ACC112 (cell line): ENCODE measurements around the gene ING3.

Experiments
- H2AFZ ChIP-seq: fragments of 200-600 bp; sonication (generic); one replicate; pipeline ENCODE4 v1.6.0; 2017; ENCODE audit warnings: antibody characterized with exemption, low read length; ENCODE audit not compliant: unreplicated experiment
- H3K27ac ChIP-seq: fragments of 200-600 bp; sonication (generic); 2 replicates; pipeline ENCODE4 v1.5.1; 2014; ENCODE audit warnings: low read depth, mild to moderate bottlenecking, antibody characterized with exemption, low read length, moderate library complexity
- H3K27me3 ChIP-seq: fragments of 200-600 bp; sonication (generic); 2 replicates; pipeline ENCODE4 v1.6.1; 2014; ENCODE audit warnings: mild to moderate bottlenecking, antibody characterized with exemption, low read length, moderate library complexity, mixed read lengths; ENCODE audit not compliant: insufficient read depth
- H3K36me3 ChIP-seq: fragments of 200-600 bp; sonication (generic); 2 replicates; pipeline ENCODE4 v1.6.1; 2016; ENCODE audit warnings: mild to moderate bottlenecking, antibody characterized with exemption, low read length, moderate library complexity, mixed read lengths; ENCODE audit not compliant: insufficient read depth
- H3K4me1 ChIP-seq: fragments of 200-600 bp; sonication (generic); one replicate; pipeline ENCODE4 v1.6.1; 2016; ENCODE audit warnings: low read length, mixed read lengths; ENCODE audit not compliant: insufficient read depth, unreplicated experiment, control insufficient read depth
- H3K4me3 ChIP-seq: fragments of 200-600 bp; sonication (generic); 2 replicates; pipeline ENCODE4 v1.5.1; 2014; ENCODE audit warnings: mild to moderate bottlenecking, low read depth, low read length
- H3K79me2 ChIP-seq: fragments of 200-600 bp; sonication (generic); one replicate; pipeline ENCODE4 v1.6.0; 2016; ENCODE audit warnings: low read length; ENCODE audit not compliant: control insufficient read depth, unreplicated experiment, insufficient read depth

Gene ING3

GRCh38 chr7:120949998-120950538 lies 509 bp upstream of the ING3 start:
- Histone ChIP-seq H3K36me3 (peaks cover 6% of the 10 kb centered on the region), H3K4me1 (peaks cover 7% of the 10 kb centered on the region), H2AFZ (peak overlapping the region; percentile 92), H3K4me3 (peak overlapping the region; percentile 96), H3K27me3 (no peaks in the 10 kb centered on the region), H3K79me2 (peaks cover 12% of the 10 kb centered on the region), H3K27ac (no peak overlapping the region)

- no peak overlapping the region for H2AFZ ChIP-seq
- no peaks in the 10 kb centered on the region for H3K27me3 ChIP-seq
- H3K27ac ChIP-seq, result peak overlapping the region; percentile 95
These were observed 727 bp downstream of the ING3 start for GRCh38 chr7:120951309-120951699.

DNA sequence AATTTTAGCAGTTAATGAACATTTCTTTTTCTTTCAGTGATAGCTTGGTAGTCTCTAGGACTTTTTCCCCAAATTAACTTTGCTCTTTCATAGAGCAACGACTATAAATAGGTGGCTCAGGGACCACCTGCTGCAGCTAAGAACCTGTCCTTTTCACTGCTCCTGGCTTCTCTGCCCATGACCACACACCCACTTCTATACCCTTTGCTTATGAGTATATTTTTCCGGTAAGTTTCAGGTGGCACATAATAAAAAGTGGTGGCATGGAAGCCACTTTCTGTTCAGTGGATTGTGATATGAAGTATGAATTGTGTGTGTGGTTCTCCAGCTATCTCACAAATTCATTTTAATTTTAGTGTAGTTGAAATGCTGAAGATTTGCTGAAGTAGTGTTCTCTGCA lies 1.2 kb downstream of the ING3 start:
- Histone ChIP-seq H3K4me1 (peaks cover 7% of the 10 kb centered on the region), H3K4me3 (peak overlapping the region; percentile 96), H3K27ac (peak overlapping the region; percentile 95; the same call in 1 of the 2 replicates), H3K36me3 (peaks cover 16% of the 10 kb centered on the region), H3K79me2 (peaks cover 12% of the 10 kb centered on the region), H2AFZ (no peak overlapping the region), H3K27me3 (no peaks in the 10 kb centered on the region)

More at GRCh38 chr7:120951309-120951699, 727 bp downstream of the ING3 start:
- Histone ChIP-seq H3K4me3 (peak overlapping the region; percentile 96), H3K36me3 (peaks cover 12% of the 10 kb centered on the region), H3K4me1 (peaks cover 7% of the 10 kb centered on the region), H3K79me2 (peaks cover 12% of the 10 kb centered on the region)

DNA sequence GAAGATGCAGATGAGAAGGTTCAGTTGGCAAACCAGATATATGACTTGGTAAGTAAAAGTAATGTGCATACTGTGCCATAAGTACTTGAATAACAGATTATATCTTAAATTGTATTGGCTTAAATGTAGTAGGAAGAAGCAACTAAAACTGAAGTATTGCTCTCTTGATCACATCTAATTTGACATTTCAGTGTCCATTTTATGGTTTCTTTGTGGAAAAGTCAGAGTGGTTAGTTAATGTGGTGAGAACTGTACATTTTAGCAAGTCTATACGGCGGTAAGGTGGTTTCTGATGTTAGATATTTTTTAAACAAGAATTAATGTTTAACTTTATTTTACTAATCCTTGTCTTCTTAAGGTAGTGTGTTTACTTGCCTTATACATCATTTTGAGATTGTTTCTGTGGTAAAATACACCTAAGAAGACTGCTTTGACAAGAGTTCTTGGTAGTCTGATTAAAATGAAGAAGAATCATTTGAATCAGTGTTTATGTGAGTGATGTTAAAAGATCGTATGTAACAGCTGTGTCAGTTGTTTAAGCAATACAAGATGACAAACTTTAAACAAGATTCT lies 5.1 kb downstream of the ING3 start:
- Histone ChIP-seq H3K36me3 (peaks cover 16% of the 10 kb centered on the region), H3K27me3 (no peaks in the 10 kb centered on the region), H3K27ac (no peak overlapping the region), H2AFZ (no peak overlapping the region), H3K4me3 (no peak overlapping the region), H3K79me2 (peaks cover 12% of the 10 kb centered on the region), H3K4me1 (peaks cover 7% of the 10 kb centered on the region)

GRCh38 chr7:120959929-120960484 lies 9.4 kb downstream of the ING3 start:
- Histone ChIP-seq H3K36me3 (peaks cover 14% of the 10 kb centered on the region), H3K4me1 (no peaks in the 10 kb centered on the region), H3K79me2 (no peaks in the 10 kb centered on the region)

DNA sequence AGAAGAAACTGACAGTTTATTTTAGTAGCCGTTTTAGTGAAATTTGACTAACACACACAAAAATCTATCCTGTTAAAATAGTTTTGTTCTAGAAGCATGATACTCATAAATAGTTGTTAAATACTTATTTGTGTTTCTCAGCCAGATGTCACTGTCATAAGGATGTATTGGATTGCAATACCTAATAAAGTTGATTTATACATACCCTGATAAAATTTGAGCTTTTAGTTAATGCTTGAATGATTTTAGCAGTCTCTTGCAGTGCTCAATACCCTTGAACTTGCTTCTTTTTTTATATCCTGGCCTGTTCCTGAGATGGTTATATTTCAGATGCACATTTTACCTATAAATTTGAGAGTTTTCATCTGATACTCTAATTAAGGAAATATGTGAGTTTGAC lies 10.1 kb downstream of the ING3 start:
- H3K27me3 ChIP-seq, result no peaks in the 10 kb centered on the region
- no peaks in the 10 kb centered on the region for H3K79me2 ChIP-seq
- H3K4me3 ChIP-seq, result no peak overlapping the region
- no peak overlapping the region for H2AFZ ChIP-seq
- H3K4me1 ChIP-seq, result no peaks in the 10 kb centered on the region
- H3K36me3 ChIP-seq, result peaks cover 17% of the 10 kb centered on the region
- H3K27ac ChIP-seq, result no peak overlapping the region

More at GRCh38 chr7:120959929-120960484, 9.4 kb downstream of the ING3 start:
- H2AFZ ChIP-seq, result no peak overlapping the region
- H3K27ac ChIP-seq, result no peak overlapping the region
- no peak overlapping the region for H3K4me3 ChIP-seq
- no peaks in the 10 kb centered on the region for H3K27me3 ChIP-seq

DNA sequence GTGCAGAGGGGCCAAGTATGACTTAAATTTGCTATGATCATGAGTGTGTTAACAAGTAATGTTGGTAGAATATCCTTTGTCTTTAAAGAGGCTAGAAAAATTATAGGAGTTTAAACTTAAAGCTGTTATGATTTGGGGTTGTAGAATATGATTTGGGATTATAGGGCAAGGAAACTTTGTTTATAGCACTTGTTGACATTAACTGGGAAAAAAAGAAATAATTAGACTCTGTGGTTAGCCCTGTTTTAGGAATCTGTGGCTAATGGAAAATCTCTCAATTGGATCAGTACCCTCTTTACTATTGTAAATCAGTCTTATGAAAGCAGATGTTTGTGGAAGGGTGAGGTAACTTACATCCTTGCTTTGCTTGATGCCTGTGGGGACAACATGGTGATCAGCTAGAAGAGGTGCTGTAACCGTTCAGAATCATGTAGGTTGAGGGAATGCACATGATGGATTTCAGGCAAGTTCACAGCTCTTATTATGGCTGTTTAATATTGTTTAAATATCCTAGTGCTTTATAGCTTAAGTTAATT lies 11.1 kb downstream of the ING3 start:
- peaks cover 15% of the 10 kb centered on the region; the same call in 1 of the 2 replicates for H3K36me3 ChIP-seq

DNA sequence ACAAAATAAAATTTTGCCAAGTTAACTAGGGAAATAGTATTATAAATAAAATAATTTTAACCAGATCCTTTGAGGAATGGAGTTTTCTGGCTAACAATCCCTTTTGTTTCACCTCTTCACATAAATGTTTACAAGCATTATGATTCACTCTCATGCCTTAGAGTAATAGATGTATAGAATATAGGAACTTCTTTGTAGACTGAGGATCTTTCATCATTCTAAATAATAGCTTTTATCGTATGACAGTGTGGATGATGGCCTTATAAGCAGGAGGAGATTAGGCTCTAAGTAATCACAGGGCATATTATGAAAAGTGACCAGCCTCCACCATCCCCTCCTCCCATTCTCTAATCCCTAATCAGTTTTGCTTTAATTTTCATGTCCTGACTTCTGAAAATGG lies 13.5 kb downstream of the ING3 start:
- Histone ChIP-seq H3K79me2 (no peaks in the 10 kb centered on the region), H3K27ac (no peak overlapping the region), H2AFZ (no peak overlapping the region), H3K27me3 (no peaks in the 10 kb centered on the region), H3K4me3 (no peak overlapping the region), H3K4me1 (no peaks in the 10 kb centered on the region), H3K36me3 (peaks cover 24% of the 10 kb centered on the region)

More for the DNA sequence above, 11.1 kb downstream of the ING3 start:
- Histone ChIP-seq H3K4me1 (no peaks in the 10 kb centered on the region), H2AFZ (no peak overlapping the region), H3K4me3 (no peak overlapping the region), H3K79me2 (no peaks in the 10 kb centered on the region), H3K27ac (no peak overlapping the region), H3K27me3 (no peaks in the 10 kb centered on the region)

GRCh38 chr7:120966961-120967360 lies 16.4 kb downstream of the ING3 start:
- no peaks in the 10 kb centered on the region for H3K4me1 ChIP-seq
- H3K27me3 ChIP-seq, result no peaks in the 10 kb centered on the region
- no peak overlapping the region for H3K4me3 ChIP-seq
- no peak overlapping the region for H2AFZ ChIP-seq
- peaks cover 29% of the 10 kb centered on the region for H3K36me3 ChIP-seq
- no peak overlapping the region for H3K27ac ChIP-seq
- no peaks in the 10 kb centered on the region for H3K79me2 ChIP-seq

DNA sequence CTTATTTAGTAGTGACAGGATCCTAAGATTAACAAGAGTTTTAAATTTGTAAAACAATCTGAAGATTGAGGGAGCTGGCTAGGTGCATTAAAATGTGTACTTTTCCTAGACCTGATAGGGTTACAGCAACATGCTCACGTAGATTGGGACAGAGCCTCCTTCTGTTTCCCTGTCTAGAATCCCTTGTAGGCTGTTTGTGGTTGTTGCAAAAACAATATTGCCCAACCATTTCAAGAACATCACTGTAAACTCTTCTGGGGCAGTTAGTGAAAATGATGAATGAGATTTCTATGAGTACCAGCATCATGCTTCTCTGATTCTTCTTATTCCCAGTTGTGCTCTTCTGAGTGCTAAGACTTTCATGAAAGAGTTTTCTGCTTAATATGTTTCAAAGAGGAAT lies 23.3 kb downstream of the ING3 start:
- Histone ChIP-seq H3K4me1 (no peaks in the 10 kb centered on the region), H2AFZ (no peak overlapping the region), H3K4me3 (no peak overlapping the region), H3K36me3 (peaks cover 23% of the 10 kb centered on the region), H3K79me2 (no peaks in the 10 kb centered on the region), H3K27me3 (no peaks in the 10 kb centered on the region), H3K27ac (no peak overlapping the region)
